GM23248 (cell line): Measurements from ENCODE around the gene LRIG3. TPM values are rescaled to one million over a fixed set of nuclear protein-coding genes. Genes with fewer than 3 reads are reported as not detected.
"Not testable (repeated sequence)": the region's sequence is repeated elsewhere in the genome, so short reads cannot be mapped to it uniquely, and the experiment has no call there.

Experiments used
- DNase-seq: peaks from one replicate; pipeline ENCODE4 v3.0.0-alpha.2; 2015
- H2AFZ ChIP-seq: fragments of 200-600 bp; sonication (generic); 2 replicates; pipeline ENCODE4 v1.6.1; 2016; ENCODE audit warnings: antibody characterized with exemption
- H3F3A ChIP-seq: fragments of 200-600 bp; sonication (generic); 2 replicates; pipeline ENCODE4 v1.6.1; 2016; ENCODE audit warnings: mild to moderate bottlenecking, antibody characterized with exemption, mixed run types; ENCODE audit not compliant: insufficient read depth
- H3K27ac ChIP-seq: fragments of 200-600 bp; sonication (generic); 2 replicates; pipeline ENCODE4 v1.5.1; 2016; ENCODE audit warnings: mild to moderate bottlenecking
- H3K27me3 ChIP-seq: fragments of 200-600 bp; sonication (generic); replicated peaks from 2 replicates; pipeline ENCODE4 v1.6.1; 2016; ENCODE audit warnings: mild to moderate bottlenecking; ENCODE audit not compliant: insufficient read depth
- H3K36me3 ChIP-seq: fragments of 200-600 bp; sonication (generic); 2 replicates; pipeline ENCODE4 v1.6.1; 2016; ENCODE audit warnings: low read depth, mild to moderate bottlenecking
- H3K4me1 ChIP-seq: fragments of 200-600 bp; sonication (generic); 2 replicates; pipeline ENCODE4 v1.6.1; 2016; ENCODE audit warnings: mild to moderate bottlenecking; ENCODE audit not compliant: insufficient read depth
- H3K4me2 ChIP-seq: fragments of 200-600 bp; sonication (generic); one replicate; pipeline ENCODE4 v1.6.1; 2016; ENCODE audit warnings: mild to moderate bottlenecking; ENCODE audit not compliant: unreplicated experiment
- H3K4me3 ChIP-seq: fragments of 200-600 bp; sonication (generic); 2 replicates; pipeline ENCODE4 v1.5.1; 2016; ENCODE audit warnings: mild to moderate bottlenecking
- H3K79me2 ChIP-seq: fragments of 200-600 bp; sonication (generic); 2 replicates; pipeline ENCODE4 v1.6.1; 2016; ENCODE audit warnings: mild to moderate bottlenecking; ENCODE audit not compliant: insufficient read depth
- H3K9ac ChIP-seq: fragments of 200-600 bp; sonication (generic); 2 replicates; pipeline ENCODE4 v1.6.1; 2016; ENCODE audit warnings: mild to moderate bottlenecking
- H3K9me2 ChIP-seq: fragments of 200-600 bp; sonication (generic); 2 replicates; pipeline ENCODE4 v1.6.1; 2016; ENCODE audit warnings: mixed run types, mild to moderate bottlenecking, moderate library complexity; ENCODE audit not compliant: insufficient read depth
- H3K9me3 ChIP-seq: fragments of 200-600 bp; sonication (generic); one replicate; pipeline ENCODE4 v1.6.1; 2017; ENCODE audit warnings: low read depth
- H4K20me1 ChIP-seq: fragments of 200-600 bp; sonication (generic); 2 replicates; pipeline ENCODE4 v1.6.0; 2016; ENCODE audit not compliant: insufficient read depth
- EZH2 ChIP-seq: fragments of 200-600 bp; sonication (generic); IDR thresholded peaks from 2 replicates; pipeline ENCODE4 v1.6.1; 2018; ENCODE audit warnings: antibody characterized with exemption, mild to moderate bottlenecking; ENCODE audit not compliant: insufficient read depth, poor library complexity, severe bottlenecking
- EZH2phosphoT487 ChIP-seq: fragments of 200-600 bp; sonication (generic); IDR thresholded peaks from 2 replicates; pipeline ENCODE4 v1.6.1; 2018; ENCODE audit warnings: antibody characterized with exemption, moderate library complexity, mild to moderate bottlenecking, low read depth; ENCODE audit not compliant: insufficient read depth
- WGBS, 2 experiments: methylation state at CpG; one replicate each; pipeline ENCODE4 v1.1.6; 2015 to 2017; ENCODE audit warnings: low lambda C conversion rate in 2 of 2, low coverage in 1 of 2; ENCODE audit errors: missing lambda C conversion rate in 2 of 2; 5-methylcytosine and 5-hydroxymethylcytosine counted together
- in situ Hi-C: fragments of 300-500 bp; cut with MboI; formaldehyde crosslinking; loops from 2 replicates; pipeline ENCODE4 v1.15.0; 2020
- polyA plus RNA-seq: library from polyadenylated mRNA; unstranded; fragments of >200 nt; fragmentation: Nextera tagmentation; extraction: Ambion mirVana; gene quantifications from 2 replicates; pipeline ENCODE4 v1.2.1, GENCODE V29; 2016
- total RNA-seq: library from RNA; depleted of rRNA; stranded (reverse); fragments of >200 nt; shearing (Covaris generic); gene quantifications from 2 replicates; pipeline ENCODE4 v1.2.3, GENCODE V29; 2014

LRIG3 gene
- total and polyA plus RNA-seq, 2 experiments from 2014 or later, result 9.2 to 29.3 TPM

- DNase-seq, result no peak
- Histone ChIP-seq H3F3A (no peaks in the 10 kb centered on the region), H3K4me3 (no peak overlapping the region), H3K9me3 (no peaks in the 10 kb centered on the region), H4K20me1 (no peaks in the 10 kb centered on the region), H2AFZ (no peak overlapping the region), H3K79me2 (no peaks in the 10 kb centered on the region), H3K4me1 (no peaks in the 10 kb centered on the region), H3K27me3 (no peaks in the 10 kb centered on the region), H3K4me2 (no peak overlapping the region), H3K36me3 (no peaks in the 10 kb centered on the region), H3K9ac (no peak overlapping the region), H3K27ac (no peak overlapping the region), H3K9me2 (no peaks in the 10 kb centered on the region)
- TF ChIP-seq EZH2 (no peak), EZH2phosphoT487 (no peak)
- in situ Hi-C loops, result no loop called here
- WGBS, 2 experiments, result 92 to 97% methylated on average over 1 of the region's 1 CpG
These were observed 39.5 kb upstream of the LRIG3 start for GRCh38 chr12:58959639-58960300.

- no peaks in the 10 kb centered on the region for H3K79me2 ChIP-seq
- H3F3A ChIP-seq, result no peaks in the 10 kb centered on the region
- H4K20me1 ChIP-seq, result no peaks in the 10 kb centered on the region
- no peaks in the 10 kb centered on the region for H3K9me3 ChIP-seq
- no peak overlapping the region for H3K27ac ChIP-seq
- H3K9ac ChIP-seq, result no peak overlapping the region
- no peak overlapping the region for H3K4me3 ChIP-seq
- no peaks in the 10 kb centered on the region for H3K4me1 ChIP-seq
- no peaks in the 10 kb centered on the region for H3K36me3 ChIP-seq
- in situ Hi-C loops, result no loop called here
- TF ChIP-seq EZH2phosphoT487, result no peak
- TF ChIP-seq EZH2, result no peak
- 85 to 90% methylated on average over 4 of the region's 4 CpGs for WGBS, 2 experiments
- H2AFZ ChIP-seq, result no peak overlapping the region
- no peaks in the 10 kb centered on the region for H3K9me2 ChIP-seq
- H3K27me3 ChIP-seq, result no peaks in the 10 kb centered on the region
- H3K4me2 ChIP-seq, result no peak overlapping the region
- no peak for DNase-seq
These were observed 37.0 kb upstream of the LRIG3 start for GRCh38 chr12:58957298-58957697.

GRCh38 chr12:58955849-58956248, 35.5 kb upstream of the LRIG3 start:
- no peak overlapping the region for H3K27ac ChIP-seq
- no peak overlapping the region for H2AFZ ChIP-seq
- H3K9me3 ChIP-seq, result no peaks in the 10 kb centered on the region
- H4K20me1 ChIP-seq, result no peaks in the 10 kb centered on the region
- H3K4me1 ChIP-seq, result no peaks in the 10 kb centered on the region
- no peak for DNase-seq
- H3F3A ChIP-seq, result no peaks in the 10 kb centered on the region
- TF ChIP-seq EZH2phosphoT487, result no peak
- TF ChIP-seq EZH2, result no peak
- no peak overlapping the region for H3K4me2 ChIP-seq
- no peaks in the 10 kb centered on the region for H3K27me3 ChIP-seq
- H3K9ac ChIP-seq, result no peak overlapping the region
- WGBS, 2 experiments, result 68 to 77% methylated on average over 1 of the region's 1 CpG
- H3K36me3 ChIP-seq, result no peaks in the 10 kb centered on the region
- H3K9me2 ChIP-seq, result no peaks in the 10 kb centered on the region
- in situ Hi-C loops, result no loop called here
- no peaks in the 10 kb centered on the region for H3K79me2 ChIP-seq
- no peak overlapping the region for H3K4me3 ChIP-seq

- no peak overlapping the region for H3K4me3 ChIP-seq
- TF ChIP-seq EZH2, result no peak
- TF ChIP-seq EZH2phosphoT487, result no peak
- no peak overlapping the region for H3K4me2 ChIP-seq
- no peaks in the 10 kb centered on the region for H3K79me2 ChIP-seq
- no peak overlapping the region for H2AFZ ChIP-seq
- in situ Hi-C loops, result no loop called here
- no peak overlapping the region for H3K27ac ChIP-seq
- H3K9me3 ChIP-seq, result no peaks in the 10 kb centered on the region
- no peaks in the 10 kb centered on the region for H3F3A ChIP-seq
- H3K4me1 ChIP-seq, result no peaks in the 10 kb centered on the region
- no peak overlapping the region for H3K9ac ChIP-seq
- no peaks in the 10 kb centered on the region for H4K20me1 ChIP-seq
- no peaks in the 10 kb centered on the region for H3K27me3 ChIP-seq
- no peak for DNase-seq
- WGBS, 2 experiments, result 63 to 71% methylated on average over 3 of the region's 3 CpGs
- no peaks in the 10 kb centered on the region for H3K9me2 ChIP-seq
- no peaks in the 10 kb centered on the region for H3K36me3 ChIP-seq
These were observed 33.7 kb upstream of the LRIG3 start for GRCh38 chr12:58954002-58954401.

GRCh38 chr12:58950739-58951100, 30.4 kb upstream of the LRIG3 start:
- no peaks in the 10 kb centered on the region for H3K4me1 ChIP-seq

GRCh38 chr12:58949954-58950738, 29.8 kb upstream of the LRIG3 start:
- H3K4me1 ChIP-seq, H3K36me3 ChIP-seq, H3K4me2 ChIP-seq, H3K9me3 ChIP-seq, H4K20me1 ChIP-seq, H2AFZ ChIP-seq, H3K27me3 ChIP-seq, H3K4me3 ChIP-seq, H3K9ac ChIP-seq, H3F3A ChIP-seq, H3K79me2 ChIP-seq, DNase-seq, in situ Hi-C loops, H3K27ac ChIP-seq, H3K9me2 ChIP-seq: not testable (repeated sequence)
- WGBS, 2 experiments, result 70 to 74% methylated on average over 11 of the region's 11 CpGs

More at GRCh38 chr12:58950739-58951100, 30.4 kb upstream of the LRIG3 start:
- H2AFZ ChIP-seq, result no peak overlapping the region
- H3K27ac ChIP-seq, result no peak overlapping the region
- no peaks in the 10 kb centered on the region for H3K36me3 ChIP-seq
- H3K9ac ChIP-seq, result no peak overlapping the region
- no peaks in the 10 kb centered on the region for H3K79me2 ChIP-seq
- no peaks in the 10 kb centered on the region for H4K20me1 ChIP-seq
- H3K27me3 ChIP-seq, result no peaks in the 10 kb centered on the region
- H3K4me2 ChIP-seq, result no peak overlapping the region
- no peaks in the 10 kb centered on the region for H3K9me3 ChIP-seq
- 57 to 71% methylated on average over 2 of the region's 2 CpGs for WGBS, 2 experiments
- TF ChIP-seq EZH2phosphoT487, result no peak
- TF ChIP-seq EZH2, result no peak
- DNase-seq, result no peak
- no peak overlapping the region for H3K4me3 ChIP-seq
- no peaks in the 10 kb centered on the region for H3F3A ChIP-seq
- H3K9me2 ChIP-seq, result no peaks in the 10 kb centered on the region
- in situ Hi-C loops, result no loop called here
